UCSD-AML1 (cell line): ENCODE data around the gene GTF3C6.
"Not testable (repeated sequence)": the region's sequence is repeated elsewhere in the genome, so short reads cannot be mapped to it uniquely, and the experiment has no call there.

Experiments used
- DNase-seq: peaks from one replicate; lab custom pipeline; 2025; ENCODE audit not compliant: unreplicated experiment; lab: John Stamatoyannopoulos, UW

GTF3C6 gene

DNA sequence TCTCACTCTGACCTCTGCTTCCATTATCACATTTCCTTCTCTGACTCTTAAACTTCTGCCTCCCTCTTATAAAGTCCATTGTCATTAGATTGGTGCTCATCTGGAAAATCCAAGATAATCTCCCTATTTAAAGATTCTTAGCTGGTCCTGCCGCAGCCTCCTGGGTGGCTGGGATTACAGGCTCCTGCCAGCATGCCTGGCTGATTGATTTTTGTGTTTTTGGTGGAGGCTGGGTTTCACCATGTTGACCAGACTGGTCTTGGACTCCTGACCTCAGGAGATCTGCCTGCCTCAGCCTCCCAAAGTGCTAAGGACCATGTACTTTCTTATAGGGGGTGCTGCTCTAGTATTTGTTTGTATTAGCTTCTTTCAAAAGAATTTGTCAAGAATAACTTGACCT lies 18.1 kb downstream of the GTF3C6 start:
- DNase-seq, result no peak

DNA sequence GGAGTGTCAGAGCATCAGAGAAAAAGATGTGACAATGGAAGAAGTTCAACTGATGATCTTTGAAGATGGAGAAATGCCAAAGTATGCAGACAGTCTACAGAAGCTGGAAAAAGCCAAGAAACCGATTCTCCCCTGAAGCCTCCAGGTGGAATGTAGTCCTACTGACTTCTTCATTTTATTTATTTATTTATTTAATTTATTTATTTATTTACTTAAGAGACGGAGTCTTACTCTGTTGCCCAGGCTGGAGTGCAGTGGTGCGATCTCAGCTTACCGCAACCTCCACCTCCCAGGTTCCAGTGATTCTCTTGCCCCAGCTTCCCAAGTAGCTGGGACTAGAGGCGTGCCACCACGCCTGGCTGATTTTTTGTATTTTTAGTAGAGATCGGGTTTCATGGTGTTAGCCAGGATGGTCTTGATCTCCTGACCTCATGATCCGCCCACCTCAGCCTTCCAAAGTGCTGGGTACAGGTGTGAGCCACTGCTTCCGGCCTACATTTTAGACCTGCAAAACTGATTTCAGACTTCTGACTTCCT lies 21.1 kb downstream of the GTF3C6 start:
- no peak for DNase-seq

DNA sequence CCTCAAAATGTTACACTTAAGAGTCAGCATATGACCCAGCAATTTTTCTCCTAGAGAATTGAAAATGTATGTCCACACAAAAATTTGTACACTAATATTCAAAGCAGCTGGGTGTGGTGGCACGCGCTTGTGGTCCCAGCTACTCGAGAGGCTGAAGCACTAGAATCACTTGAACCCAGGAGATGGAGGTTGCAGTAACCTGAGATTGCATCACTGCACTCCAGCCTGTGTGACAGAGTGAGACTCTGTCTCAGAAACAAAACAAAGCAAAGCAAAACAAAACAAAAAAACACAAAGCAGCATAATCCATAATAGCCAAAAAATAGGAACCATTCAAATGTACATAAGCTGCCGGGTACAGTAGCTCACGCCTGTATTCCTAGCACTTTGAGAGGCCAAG lies 21.7 kb downstream of the GTF3C6 start:
- no peak for DNase-seq

DNA sequence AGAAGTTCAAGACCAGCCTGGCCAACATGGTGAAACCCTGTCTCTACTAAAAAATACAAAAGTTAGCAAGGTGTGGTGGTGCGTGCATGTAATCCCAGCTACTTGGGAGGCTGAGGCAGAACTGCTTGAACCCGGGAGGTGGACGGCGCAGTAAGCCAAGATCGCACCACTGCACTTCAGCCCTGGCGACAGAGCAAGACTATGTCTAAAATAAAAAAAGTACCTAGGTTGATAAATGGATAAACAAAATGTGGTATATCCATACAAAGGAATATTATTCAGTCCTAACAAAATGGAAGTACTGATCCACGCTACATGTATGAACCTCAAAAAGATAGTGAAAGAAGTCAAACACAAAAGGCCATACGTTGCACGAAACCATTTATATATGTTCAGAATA lies 22.1 kb downstream of the GTF3C6 start:
- DNase-seq, result no peak

DNA sequence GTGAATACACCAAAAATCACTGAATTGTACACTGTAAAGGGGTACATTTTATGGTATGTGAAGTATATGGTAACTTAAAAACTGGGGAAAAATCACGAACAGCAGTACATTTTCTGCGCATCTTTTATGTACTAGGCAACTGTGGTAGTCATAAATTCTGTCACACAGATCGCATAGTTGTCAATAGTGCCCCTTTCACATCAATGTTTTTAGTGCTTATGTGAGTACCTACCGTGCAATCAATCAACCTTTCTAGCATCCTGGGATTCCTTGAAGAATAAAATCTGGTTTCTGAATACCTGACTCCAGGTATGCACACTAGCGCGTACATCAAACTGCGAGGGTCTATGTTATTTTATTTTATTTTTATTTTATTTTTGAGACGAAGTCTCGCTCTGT lies 22.7 kb downstream of the GTF3C6 start:
- no peak for DNase-seq

DNA sequence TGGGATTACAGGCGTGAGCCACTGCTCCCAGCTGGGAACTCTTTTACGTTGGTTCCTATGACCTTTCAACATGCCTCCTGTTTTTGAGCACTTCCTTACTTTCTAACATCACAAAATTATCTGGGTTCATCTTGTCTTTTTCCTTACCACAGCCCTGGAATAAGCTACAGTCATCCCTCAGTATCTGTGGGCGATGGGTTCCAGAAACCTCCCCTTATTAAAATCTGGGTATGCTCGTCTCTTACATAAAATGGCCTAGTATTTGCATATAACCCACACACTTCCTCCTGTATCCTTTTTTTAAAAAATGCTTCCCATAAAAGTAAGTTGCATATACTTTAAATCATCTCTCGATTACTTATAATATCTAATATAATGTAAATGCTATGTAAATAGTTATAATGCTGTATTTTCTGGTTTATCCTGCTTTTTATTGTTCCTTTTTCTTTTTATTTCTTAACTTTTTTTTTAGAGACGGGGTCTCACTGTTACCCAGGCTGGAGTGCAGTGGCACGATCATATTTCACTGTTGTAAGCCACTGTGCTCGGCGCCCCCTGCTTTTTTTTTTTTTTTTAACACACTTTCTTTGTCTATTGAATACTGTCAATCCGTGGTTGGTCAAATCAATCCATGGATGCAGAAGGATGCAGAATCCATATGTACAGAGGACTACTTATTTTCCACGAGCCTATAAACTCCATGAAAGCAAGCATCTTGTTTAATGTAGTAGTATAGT lies 32.5 kb downstream of the GTF3C6 start:
- no peak for DNase-seq

DNA sequence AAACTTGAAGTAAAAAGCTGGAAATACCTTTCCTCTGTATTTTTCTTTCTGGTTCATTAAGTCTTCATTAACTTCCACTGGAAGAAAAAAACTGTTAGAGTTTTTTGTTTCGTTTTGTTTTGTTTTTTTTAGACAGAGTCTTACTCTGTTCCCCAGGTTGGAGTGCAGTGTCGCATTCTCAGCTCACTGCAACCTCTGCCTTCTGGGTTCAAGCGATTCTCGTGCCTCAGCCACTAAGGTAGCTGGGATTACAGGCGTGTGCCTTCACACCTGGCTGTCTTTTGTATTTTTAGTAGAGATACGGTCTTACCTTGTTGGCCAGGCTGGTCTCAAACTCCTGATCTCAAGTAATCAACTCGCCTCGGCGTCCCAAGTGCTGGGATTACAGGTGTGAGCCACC lies 38.2 kb downstream of the GTF3C6 start:
- DNase-seq, result no peak

DNA sequence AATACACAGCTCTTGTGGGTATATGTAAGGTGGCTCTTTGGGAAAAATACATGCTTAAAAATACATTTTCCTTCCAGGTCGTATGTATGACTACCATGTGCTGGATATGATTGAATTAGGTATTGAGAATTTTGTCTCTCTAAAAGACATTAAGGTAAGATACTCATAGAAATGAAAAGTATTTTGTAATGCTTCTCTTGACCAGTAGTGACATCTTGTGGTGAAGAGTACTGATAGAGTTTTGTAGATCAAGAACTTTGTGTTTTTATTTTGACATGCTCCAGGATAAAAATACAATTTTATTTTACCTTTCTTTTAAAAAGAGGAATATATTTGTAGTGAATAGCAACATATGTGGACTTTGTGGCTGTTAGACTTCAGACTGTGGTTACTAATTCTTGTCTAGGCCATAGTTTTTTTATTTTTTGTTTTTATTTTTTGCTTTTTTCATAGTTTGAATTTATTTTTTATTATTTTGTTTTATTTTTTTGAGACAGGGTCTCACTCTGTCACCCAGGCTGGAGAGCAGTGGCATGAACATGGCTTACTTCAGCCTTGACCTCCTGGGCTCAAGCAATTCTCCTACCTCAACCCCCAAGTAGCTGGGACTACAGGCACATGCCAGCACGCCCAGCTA lies 41.2 kb downstream of the GTF3C6 start:
- DNase-seq, result no peak

DNA sequence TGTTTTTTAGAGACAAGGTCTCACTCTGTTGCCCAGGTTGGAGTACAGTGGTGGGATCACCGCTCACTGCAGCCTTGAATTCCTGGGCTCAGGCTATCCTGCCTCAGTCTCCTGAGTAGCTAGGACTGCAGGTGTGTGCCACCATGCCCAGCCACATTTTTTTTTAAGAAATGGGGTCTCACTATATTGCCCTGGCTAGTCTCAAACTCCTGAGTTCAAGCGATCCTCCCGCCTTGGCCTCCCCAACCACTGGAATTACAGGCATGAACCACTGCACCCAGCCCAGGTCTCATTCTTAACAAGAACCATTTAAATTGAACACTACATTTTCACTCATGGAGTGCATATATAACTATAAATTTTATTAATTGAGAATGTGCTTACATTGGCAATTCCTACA lies 43.8 kb downstream of the GTF3C6 start:
- no peak for DNase-seq

DNA sequence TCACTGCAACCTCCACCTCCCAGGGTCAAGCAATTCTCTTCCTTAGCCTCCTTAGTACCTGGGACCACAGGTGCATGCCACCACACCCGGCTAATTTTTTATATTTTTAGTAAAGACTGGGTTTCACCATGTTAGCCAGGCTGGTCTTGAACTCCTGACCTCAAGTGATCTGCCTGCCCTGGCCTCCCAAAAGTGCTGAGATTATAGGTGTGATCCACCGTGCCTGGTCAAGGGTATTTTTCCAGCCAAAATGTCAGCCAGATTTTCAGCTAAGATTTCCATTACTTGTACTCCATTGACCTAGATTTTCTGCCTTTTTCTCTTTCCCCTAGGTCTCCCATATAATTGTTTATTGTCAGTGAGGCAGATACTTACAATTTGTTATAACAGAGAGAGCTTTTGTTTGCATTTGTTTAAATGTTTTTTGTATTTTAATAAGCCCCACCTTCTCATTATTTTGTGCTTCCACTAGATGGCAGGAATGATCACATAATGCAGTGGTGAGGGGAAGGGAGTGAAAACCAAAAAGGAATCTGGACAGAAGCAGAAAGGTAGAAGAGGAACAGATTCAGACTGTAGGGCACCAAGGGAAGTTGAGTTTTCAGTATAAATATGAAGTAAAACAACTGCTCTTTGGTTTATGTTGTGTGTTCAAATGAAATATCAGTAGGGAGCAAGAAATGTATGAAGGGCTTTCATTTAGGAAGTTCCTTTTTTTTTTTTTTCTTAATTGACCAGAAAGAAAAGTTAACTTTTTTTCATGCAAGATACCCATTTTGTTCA lies 53.0 kb downstream of the GTF3C6 start:
- DNase-seq, result no peak

DNA sequence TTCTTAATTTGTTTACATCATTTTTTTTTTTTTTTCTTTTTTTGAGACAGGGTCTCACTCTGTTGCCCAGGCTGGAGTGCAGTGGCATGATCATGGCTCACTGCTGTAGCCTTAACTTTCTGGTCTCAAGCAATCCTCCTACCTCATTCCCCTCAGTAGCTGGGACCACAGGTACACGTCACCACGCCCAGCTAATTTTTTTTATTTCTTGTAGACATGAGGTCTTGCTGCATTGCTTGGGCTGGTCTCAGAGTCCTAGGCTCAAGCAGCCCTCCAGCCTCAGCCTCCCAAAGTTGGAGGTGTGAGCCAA lies 53.6 kb downstream of the GTF3C6 start:
- no peak for DNase-seq

DNA sequence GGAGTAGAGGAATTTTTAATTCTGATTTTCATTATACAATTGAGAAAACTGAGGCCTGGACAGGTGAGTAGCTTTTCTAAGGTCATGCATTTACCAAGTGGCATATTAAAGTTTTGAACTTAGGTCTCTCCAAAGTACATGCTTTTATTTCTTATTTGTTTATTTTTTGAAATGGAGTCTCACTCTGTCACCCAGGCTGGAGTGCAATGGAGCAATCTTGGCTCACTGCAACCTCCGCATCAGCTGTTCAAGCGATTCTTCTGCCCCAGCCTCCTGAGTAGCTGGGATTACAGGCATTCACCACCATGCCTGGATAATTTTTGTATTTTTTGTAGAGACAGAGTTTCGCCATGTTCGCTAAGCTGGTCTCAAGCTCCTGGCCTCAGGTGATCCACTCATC lies 54.0 kb downstream of the GTF3C6 start:
- not testable (repeated sequence) for DNase-seq

DNA sequence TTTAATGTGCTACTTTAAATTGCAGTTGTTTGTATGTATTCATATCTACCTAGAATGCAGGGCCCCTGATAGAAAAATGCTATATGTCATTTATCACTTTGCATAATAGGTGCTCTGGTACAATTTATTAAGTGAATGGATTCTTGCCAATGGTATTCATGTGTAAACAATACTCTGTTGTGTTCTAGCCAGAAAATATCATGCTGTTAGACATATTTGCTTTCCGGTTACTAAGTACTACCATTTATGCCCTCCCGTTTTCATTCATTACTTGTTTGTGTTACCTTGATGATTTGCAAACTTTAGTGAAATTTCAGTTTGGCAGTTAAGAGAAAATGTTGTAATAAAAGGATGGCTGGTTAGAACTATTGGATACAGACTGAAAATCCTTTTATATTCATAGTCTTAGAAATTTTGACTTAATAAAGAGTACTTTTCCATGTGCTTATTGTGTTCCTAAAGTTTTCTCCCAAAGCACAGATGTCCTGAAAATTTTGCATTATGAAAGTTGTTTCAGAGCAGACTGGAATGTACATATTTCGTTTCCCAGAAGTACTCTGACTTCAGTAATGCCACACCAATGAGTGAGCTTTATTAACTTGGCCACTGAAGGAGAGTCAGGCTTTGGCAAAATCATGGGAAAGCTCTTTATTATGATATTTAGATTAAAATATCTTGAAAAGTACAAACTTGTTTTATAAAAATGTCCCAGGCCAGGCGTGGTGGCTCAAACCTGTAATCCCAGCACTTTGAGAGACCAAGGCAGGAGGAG lies 54.8 kb downstream of the GTF3C6 start:
- DNase-seq, result no peak

DNA sequence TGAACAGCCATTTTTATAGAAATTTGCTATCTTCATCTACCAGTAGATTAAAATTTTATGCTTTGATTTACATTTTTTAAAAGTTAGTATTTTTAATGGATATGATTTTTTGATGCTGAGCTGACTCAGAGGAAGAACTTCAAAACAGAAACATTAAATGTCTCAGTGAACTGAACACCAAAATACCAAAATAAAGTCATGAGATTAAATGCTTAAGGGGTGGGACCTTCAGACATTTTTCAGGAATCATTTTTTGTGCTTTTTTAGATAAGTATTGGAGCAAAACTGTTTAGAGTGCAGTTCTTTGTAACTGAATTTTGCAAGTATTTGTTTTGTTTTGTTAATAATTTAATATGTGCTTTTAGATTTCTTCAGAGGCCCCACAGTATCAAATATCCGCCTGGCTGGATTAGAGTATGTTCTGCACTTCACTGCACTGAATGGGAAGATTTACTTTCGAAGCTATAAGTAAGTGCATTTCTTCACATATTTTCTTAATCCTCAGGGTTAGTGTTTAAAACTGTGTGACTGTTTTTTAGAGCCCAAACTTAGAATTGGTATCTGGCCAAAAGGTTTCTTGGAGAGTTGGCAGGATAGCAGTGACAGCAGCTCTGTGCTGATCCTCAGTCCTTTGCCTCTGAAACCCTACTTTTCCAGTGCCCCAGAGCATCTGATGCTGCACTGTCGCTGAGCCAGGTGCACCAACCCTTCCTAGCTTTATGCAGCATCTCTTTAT lies 57.1 kb downstream of the GTF3C6 start:
- DNase-seq, result no peak

DNA sequence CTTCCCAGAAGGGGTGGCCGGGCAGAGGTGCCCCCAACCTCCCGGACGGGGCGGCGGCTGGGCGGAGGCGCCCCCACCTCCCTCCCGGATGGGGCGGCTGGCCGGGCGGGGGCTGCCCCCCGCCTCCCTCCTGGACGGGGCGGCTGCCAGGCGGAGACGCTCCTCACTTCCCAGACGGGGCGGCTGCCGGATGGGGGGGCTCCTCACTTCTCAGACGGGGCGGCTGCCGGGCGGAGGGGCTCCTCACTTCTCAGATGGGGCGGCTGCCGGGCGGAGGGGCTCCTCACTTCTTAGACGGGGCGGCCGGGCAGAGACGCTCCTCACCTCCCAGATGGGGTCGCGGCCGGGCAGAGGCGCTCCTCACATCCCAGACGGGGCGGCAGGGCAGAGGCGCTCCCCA lies 58.7 kb downstream of the GTF3C6 start:
- DNase-seq, result not testable (repeated sequence)
